CD4-positive, alpha-beta T cell (primary cell): Measurements from ENCODE around the gene P2RX4. TPM values are rescaled to one million over a fixed set of nuclear protein-coding genes. Genes with fewer than 3 reads are reported as not detected.

Experiments used
- ATAC-seq: fragments of 200-7000 bp; cut with Tn5 transposase; one replicate; pipeline ENCODE4 v1.10.0; 2022; ENCODE audit warnings: mild to moderate bottlenecking; ENCODE audit not compliant: poor library complexity
- CTCF ChIA-PET: fragments of 350-600 bp; sonication (Branson Sonifier 250); formaldehyde crosslinking; loops from one replicate; lab custom pipeline; 2021; ENCODE audit warnings: antibody characterized with exemption, inconsistent platforms; lab: Charles Lee
- POLR2A ChIA-PET: fragments of 350-600 bp; sonication (Branson Sonifier 250); formaldehyde crosslinking; loops from one replicate; lab custom pipeline; 2021; ENCODE audit warnings: antibody characterized with exemption, inconsistent platforms; lab: Charles Lee
- DNase-seq, 14 experiments: peaks; one replicate each; pipeline ENCODE4 v3.0.0-alpha.2; 2013 to 2020; ENCODE audit warnings: mixed read lengths in 2 of 14
- H3K27ac ChIP-seq, 2 donors: one replicate each; pipeline versions ENCODE4 v1.5.1 to v1.7.0; 2013; ENCODE audit warnings: low read length in 2 of 2, low read depth in 1 of 2, mild to moderate bottlenecking in 1 of 2
- H3K27me3 ChIP-seq, 2 experiments: 1 replicate in 1 of 2; 2 replicates in 1 of 2; pipeline versions ENCODE4 v1.6.1 to v1.7.0; 2013; ENCODE audit warnings: low read length in 2 of 2, control low read depth in 1 of 2, mild to moderate bottlenecking in 1 of 2, moderate library complexity in 1 of 2; ENCODE audit not compliant: insufficient read depth in 2 of 2, control insufficient read depth in 1 of 2
- H3K36me3 ChIP-seq: one replicate; pipeline ENCODE4 v1.6.1; 2013; ENCODE audit warnings: low read length, control low read depth; ENCODE audit not compliant: insufficient read depth
- H3K4me1 ChIP-seq: one replicate; pipeline ENCODE4 v1.6.1; 2013; ENCODE audit warnings: low read length, control low read depth; ENCODE audit not compliant: insufficient read depth
- H3K4me3 ChIP-seq: one replicate; pipeline ENCODE4 v1.5.1; 2013; ENCODE audit warnings: mild to moderate bottlenecking, low read length, moderate library complexity
- H3K9me3 ChIP-seq, 2 experiments: 1 replicate in 1 of 2; 2 replicates in 1 of 2; pipeline versions ENCODE4 v1.6.1 to v1.7.0; 2013; ENCODE audit warnings: low read length in 2 of 2, mild to moderate bottlenecking in 2 of 2, control low read depth in 1 of 2, moderate library complexity in 1 of 2; ENCODE audit not compliant: control insufficient read depth in 1 of 2, insufficient read depth in 1 of 2
- H3K27ac Mint-ChIP-seq: one replicate; pipeline ENCODE4 v1.8.0; 2020; ENCODE audit warnings: mixed read lengths
- H3K27me3 Mint-ChIP-seq: one replicate; pipeline ENCODE4 v1.8.0; 2021; ENCODE audit warnings: mixed read lengths
- H3K36me3 Mint-ChIP-seq: one replicate; pipeline ENCODE4 v1.8.0; 2021; ENCODE audit warnings: low read depth, mixed read lengths
- H3K4me1 Mint-ChIP-seq: one replicate; pipeline ENCODE4 v1.8.0; 2021; ENCODE audit warnings: low read depth, mixed read lengths
- H3K4me3 Mint-ChIP-seq: one replicate; pipeline ENCODE4 v1.8.0; 2020; ENCODE audit warnings: mild to moderate bottlenecking, mixed read lengths
- H3K9me3 Mint-ChIP-seq: one replicate; pipeline ENCODE4 v1.8.0; 2020; ENCODE audit warnings: mixed read lengths
- intact Hi-C, 2 experiments: fragments of 100-400 bp; cut with DNase I in 1 of 2; cut with micrococcal nuclease in 1 of 2; formaldehyde crosslinking; loops; one replicate each; pipeline versions ENCODE4 v1.15.1 to v1.9.0; 2023 to 2025; cut with DNase I, micrococcal nuclease
- total RNA-seq, 174 experiments: library from RNA in 2 of 174; stranded (reverse) in 2 of 174; gene quantifications; one replicate each; pipeline ENCODE4 v1.2.3 and lab custom pipeline; 2021 to 2026
- TF ChIP-seq, protein P1 (sequence below): fragments of 200-600 bp; IDR thresholded peaks from one replicate; pipeline ENCODE4 v1.8.0; 2022; ENCODE audit warnings: antibody characterized with exemption, mild to moderate bottlenecking

The P2RX4 gene
- total RNA-seq, 2 experiments from 2014 or later = 36.2 to 37.4 TPM

GRCh38 chr12:121263206-121263935 is 53.4 kb downstream of the P2RX4 start:
- Mint-ChIP-seq H3K36me3 (peaks cover 59% of the 10 kb centered on the region), H3K9me3 (no peaks in the 10 kb centered on the region), H3K27ac (no peak overlapping the region), H3K27me3 (no peaks in the 10 kb centered on the region), H3K4me3 (no peak overlapping the region), H3K4me1 (no peaks in the 10 kb centered on the region)
- H3K27ac ChIP-seq = no peak overlapping the region
- no peak overlapping the region for H3K4me3 ChIP-seq
- ChIA-PET CTCF (no interaction called here), POLR2A (no interaction called here)
- ATAC-seq = no peak
- no peaks in the 10 kb centered on the region for H3K4me1 ChIP-seq
- DNase-seq = no peak
- intact Hi-C loops = no loop called here
- no peaks in the 10 kb centered on the region for H3K27me3 ChIP-seq
- H3K9me3 ChIP-seq = no peaks in the 10 kb centered on the region
- TF ChIP-seq, protein P1, sequence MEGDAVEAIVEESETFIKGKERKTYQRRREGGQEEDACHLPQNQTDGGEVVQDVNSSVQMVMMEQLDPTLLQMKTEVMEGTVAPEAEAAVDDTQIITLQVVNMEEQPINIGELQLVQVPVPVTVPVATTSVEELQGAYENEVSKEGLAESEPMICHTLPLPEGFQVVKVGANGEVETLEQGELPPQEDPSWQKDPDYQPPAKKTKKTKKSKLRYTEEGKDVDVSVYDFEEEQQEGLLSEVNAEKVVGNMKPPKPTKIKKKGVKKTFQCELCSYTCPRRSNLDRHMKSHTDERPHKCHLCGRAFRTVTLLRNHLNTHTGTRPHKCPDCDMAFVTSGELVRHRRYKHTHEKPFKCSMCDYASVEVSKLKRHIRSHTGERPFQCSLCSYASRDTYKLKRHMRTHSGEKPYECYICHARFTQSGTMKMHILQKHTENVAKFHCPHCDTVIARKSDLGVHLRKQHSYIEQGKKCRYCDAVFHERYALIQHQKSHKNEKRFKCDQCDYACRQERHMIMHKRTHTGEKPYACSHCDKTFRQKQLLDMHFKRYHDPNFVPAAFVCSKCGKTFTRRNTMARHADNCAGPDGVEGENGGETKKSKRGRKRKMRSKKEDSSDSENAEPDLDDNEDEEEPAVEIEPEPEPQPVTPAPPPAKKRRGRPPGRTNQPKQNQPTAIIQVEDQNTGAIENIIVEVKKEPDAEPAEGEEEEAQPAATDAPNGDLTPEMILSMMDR = no peak
- H3K36me3 ChIP-seq = peaks cover 41% of the 10 kb centered on the region

- Mint-ChIP-seq H3K27me3 (no peaks in the 10 kb centered on the region), H3K4me3 (no peak overlapping the region), H3K9me3 (no peaks in the 10 kb centered on the region), H3K4me1 (no peaks in the 10 kb centered on the region), H3K36me3 (peaks cover 60% of the 10 kb centered on the region), H3K27ac (no peak overlapping the region)
- CTCF ChIA-PET = no interaction called here
- DNase-seq (no peak), ATAC-seq (no peak)
- H3K9me3 ChIP-seq = no peaks in the 10 kb centered on the region
- H3K4me1 ChIP-seq = no peaks in the 10 kb centered on the region
- peaks cover 45% of the 10 kb centered on the region for H3K36me3 ChIP-seq
- no peaks in the 10 kb centered on the region for H3K27me3 ChIP-seq
- POLR2A ChIA-PET = no interaction called here
- TF ChIP-seq, protein P1 = no peak
- H3K27ac ChIP-seq = no peak overlapping the region
- intact Hi-C loops = no loop called here
- H3K4me3 ChIP-seq = no peak overlapping the region
Measured at GRCh38 chr12:121264135-121264534, 54.2 kb downstream of the P2RX4 start.

- no peaks in the 10 kb centered on the region for H3K9me3 ChIP-seq
- H3K36me3 Mint-ChIP-seq = peaks cover 57% of the 10 kb centered on the region
- ATAC-seq (no peak), DNase-seq (no peak)
- intact Hi-C loops = no loop called here
- no peaks in the 10 kb centered on the region for H3K9me3 Mint-ChIP-seq
- no peak overlapping the region for H3K27ac ChIP-seq
- TF ChIP-seq, protein P1 = no peak
- ChIA-PET POLR2A (no interaction called here), CTCF (no interaction called here)
- H3K36me3 ChIP-seq = peaks cover 44% of the 10 kb centered on the region
- no peaks in the 10 kb centered on the region for H3K4me1 ChIP-seq
- H3K27me3 Mint-ChIP-seq = no peaks in the 10 kb centered on the region
- H3K27me3 ChIP-seq = no peaks in the 10 kb centered on the region
- H3K4me3 ChIP-seq = no peak overlapping the region
- no peak overlapping the region for H3K4me3 Mint-ChIP-seq
- no peak overlapping the region for H3K27ac Mint-ChIP-seq
- no peaks in the 10 kb centered on the region for H3K4me1 Mint-ChIP-seq
Measured at GRCh38 chr12:121264951-121265515, 55.1 kb downstream of the P2RX4 start.
